Omental fat pad (tissue), 4 donors: ENCODE data around the gene NARF. TPM values are rescaled to one million over a fixed set of nuclear protein-coding genes. Genes with fewer than 3 reads are reported as not detected.

Source experiments
- ATAC-seq: fragments of 150-250 bp; one replicate; pipeline ENCODE4 v1.9.1; 2016; ENCODE audit warnings: mild to moderate bottlenecking, moderate library complexity; ENCODE audit not compliant: low FRiP score
- DNase-seq: peaks from one replicate; pipeline ENCODE4 v3.0.0-alpha.2; 2019; ENCODE audit warnings: low spot score
- CTCF ChIP-seq, 3 donors: fragments of 450-650 bp; IDR thresholded peaks; one replicate each; pipeline ENCODE4 v1.5.1; 2016 to 2017; ENCODE audit warnings: antibody characterized with exemption in 3 of 3, mild to moderate bottlenecking in 3 of 3, moderate library complexity in 2 of 3
- total RNA-seq, 4 donors: library from RNA; depleted of rRNA; stranded (reverse); fragments of >200 nt; gene quantifications; one replicate each; pipeline ENCODE4 v1.1.0, GENCODE V29; 2016

The NARF gene
- total RNA-seq, 4 donors from 2014 or later: 31.8 to 48.7 (median 35.7) TPM

GRCh38 chr17:82494236-82495055 is 35.9 kb downstream of the NARF start:
- peak; percentile 86 for DNase-seq
- peak in 2 of 3 donors; percentile 92 to 95 for TF ChIP-seq CTCF (IDR thresholded peaks at IDR 0.05)
- ATAC-seq: peak; percentile 86

GRCh38 chr17:82495844-82496528 is 37.4 kb downstream of the NARF start:
- ATAC-seq (no peak), DNase-seq (no peak)
- TF ChIP-seq CTCF (IDR thresholded peaks at IDR 0.05): no peak

GRCh38 chr17:82496529-82497434 is 38.2 kb downstream of the NARF start:
- peak; percentile 77 for ATAC-seq
- DNase-seq: peak; percentile 97
- no peak for TF ChIP-seq CTCF (IDR thresholded peaks at IDR 0.05)

- DNase-seq (no peak), ATAC-seq (peak; percentile 31)
- TF ChIP-seq CTCF (IDR thresholded peaks at IDR 0.05): no peak
Observed at GRCh38 chr17:82497483-82498405, 39.2 kb downstream of the NARF start.

- no peak for TF ChIP-seq CTCF (IDR thresholded peaks at IDR 0.05)
- no peak for DNase-seq
- ATAC-seq: no peak
Observed at GRCh38 chr17:82502207-82502606, 43.7 kb downstream of the NARF start.
